ENCODE data around the gene CEP170B. TPM values are rescaled to one million over a fixed set of nuclear protein-coding genes. Genes with fewer than 3 reads are reported as not detected.

The CEP170B gene
- total RNA-seq, 1 donor from 2014 or later, result 5.0 TPM

DNA sequence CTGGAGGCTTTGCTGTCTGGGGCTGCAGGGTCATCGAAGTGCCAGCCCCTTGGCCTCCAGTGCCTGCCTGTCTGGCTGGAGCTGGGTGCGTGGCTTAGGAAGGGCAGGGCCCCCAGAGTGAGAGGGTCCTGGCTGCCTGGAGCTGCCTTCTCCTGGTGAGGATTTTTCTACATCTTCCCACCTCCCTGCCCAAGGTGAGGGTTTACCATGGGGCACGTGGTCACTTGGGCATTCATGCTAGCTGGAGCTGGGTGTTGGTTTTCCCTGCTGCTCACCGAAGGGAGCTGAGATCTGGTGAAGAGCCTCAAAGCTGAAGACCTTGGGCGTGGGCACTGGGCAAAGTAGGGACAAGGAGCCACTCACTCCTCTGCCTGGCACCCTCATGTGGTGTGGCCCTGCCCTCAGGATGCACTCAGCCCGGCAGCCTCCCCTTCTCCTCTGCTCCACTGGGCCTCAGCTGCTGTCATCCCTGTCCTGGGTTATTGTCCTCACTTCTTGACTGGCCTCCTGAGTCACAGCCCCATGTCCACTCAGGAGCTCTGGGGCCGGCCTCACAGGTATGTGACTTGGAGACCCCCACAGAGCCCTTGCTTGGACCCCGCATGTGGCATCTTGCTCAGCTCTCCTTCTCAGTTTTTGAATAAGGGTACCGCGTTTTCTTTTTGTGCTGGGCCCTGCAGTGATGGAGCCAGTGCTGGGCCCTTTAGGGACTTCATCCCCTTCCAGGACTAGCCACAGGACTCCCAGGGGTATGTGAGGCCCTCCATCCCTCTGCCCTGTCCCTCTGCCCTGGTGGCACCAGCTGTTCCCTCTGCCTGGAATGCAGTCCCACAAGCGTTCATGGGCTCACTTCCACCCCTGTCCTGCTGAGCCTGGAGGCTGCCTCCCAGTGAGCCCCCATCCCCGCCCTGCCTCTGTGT lies 1.6 kb downstream of the CEP170B start:
- intact Hi-C loops (cut with micrococcal nuclease), result loop anchor here (5.0 kb wide), 1 partner anchor 99 kb away; no protein-coding TSS in a partner anchor

- intact Hi-C loops (cut with micrococcal nuclease), result loop anchor here (5.0 kb wide), 1 partner anchor 100 kb away; no protein-coding TSS in a partner anchor
Measured at GRCh38 chr14:104867371-104868059, 2.4 kb downstream of the CEP170B start.

- intact Hi-C loops (cut with micrococcal nuclease), result loop anchor here (5.0 kb wide), 1 partner anchor 101 kb away; no protein-coding TSS in a partner anchor
Measured at GRCh38 chr14:104868060-104868740, 3.1 kb downstream of the CEP170B start.

DNA sequence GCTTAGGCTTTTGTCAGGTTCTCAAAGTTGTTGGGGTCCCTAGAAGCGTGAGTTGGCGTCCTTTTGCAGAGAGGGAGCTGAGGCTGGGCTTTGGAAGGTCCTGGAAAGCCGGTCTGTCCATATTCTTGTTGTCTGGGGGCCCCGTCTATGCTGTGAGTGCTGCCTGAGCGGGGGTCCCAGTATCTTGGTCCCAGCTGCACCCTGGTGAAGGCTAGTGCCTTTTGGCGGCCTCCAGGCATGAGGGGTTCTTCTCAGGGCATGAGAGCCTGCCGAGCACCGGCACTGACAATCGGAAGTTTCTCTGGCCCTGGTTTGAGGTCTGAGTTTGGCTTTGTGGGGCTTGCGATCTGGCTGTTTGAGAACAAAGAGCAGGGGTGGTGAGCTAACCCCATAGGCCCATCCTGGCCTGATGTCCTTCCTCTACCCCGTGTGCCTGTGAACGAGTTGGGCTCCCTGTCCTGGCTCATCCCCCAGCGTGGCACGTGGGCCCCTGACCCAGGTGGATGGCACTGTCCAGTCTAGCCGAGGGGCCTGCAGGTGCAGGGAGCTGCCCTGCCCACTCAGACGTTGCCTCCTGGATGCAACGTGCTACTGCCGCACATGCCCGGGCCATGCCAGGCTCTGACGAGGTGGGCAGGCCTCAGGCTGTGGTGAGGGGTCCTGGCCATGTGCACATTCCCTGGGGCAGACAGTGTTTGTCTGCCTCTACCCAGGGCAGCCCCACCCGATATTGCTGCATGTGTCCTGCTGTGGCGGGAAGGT lies 3.9 kb downstream of the CEP170B start:
- intact Hi-C loops (cut with micrococcal nuclease), result loop anchor here (5.0 kb wide), 1 partner anchor 102 kb away; no protein-coding TSS in a partner anchor

DNA sequence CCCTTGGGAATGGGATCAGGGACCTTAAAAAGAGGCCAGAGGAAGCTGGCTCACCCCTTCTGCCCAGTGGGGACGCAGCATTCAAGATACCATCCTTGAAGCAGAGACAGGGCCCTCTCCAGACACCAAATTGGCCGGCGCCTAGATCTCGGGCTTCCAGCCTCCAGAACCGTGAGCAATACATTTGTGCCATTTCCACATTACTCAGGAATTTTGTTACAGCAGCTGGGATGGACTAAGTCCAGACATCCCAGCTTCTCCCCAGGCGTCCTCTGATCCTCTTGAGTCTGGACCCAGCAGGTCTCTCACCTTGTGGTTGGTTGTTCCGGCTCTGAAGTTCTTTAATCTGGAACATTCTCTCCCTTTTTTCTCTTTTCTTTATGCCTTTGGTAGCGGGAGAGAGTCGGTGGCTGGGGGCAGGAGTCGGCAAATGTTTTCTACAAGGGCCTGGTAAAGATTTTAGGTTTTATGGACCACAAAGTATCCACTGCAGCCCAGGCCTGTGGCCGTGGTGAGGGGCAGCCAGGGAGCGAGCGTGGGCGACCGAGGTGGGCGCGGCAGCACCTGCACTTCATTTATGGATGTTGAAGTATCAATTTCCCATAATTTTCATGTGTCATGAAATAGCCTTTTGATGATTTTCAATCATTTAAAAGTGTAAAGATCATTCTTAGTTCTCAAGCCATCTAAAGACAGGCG lies 4.8 kb downstream of the CEP170B start:
- intact Hi-C loops (cut with micrococcal nuclease), result loop anchor here (5.0 kb wide), 1 partner anchor 103 kb away; no protein-coding TSS in a partner anchor

GRCh38 chr14:104870368-104871144 lies 5.5 kb downstream of the CEP170B start:
- intact Hi-C loops (cut with micrococcal nuclease), result no loop called here

- intact Hi-C loops (cut with micrococcal nuclease), result no loop called here
Measured at GRCh38 chr14:104871145-104871655, 6.1 kb downstream of the CEP170B start.

- intact Hi-C loops (cut with micrococcal nuclease), result no loop called here
Measured at GRCh38 chr14:104871656-104872468, 6.8 kb downstream of the CEP170B start.

DNA sequence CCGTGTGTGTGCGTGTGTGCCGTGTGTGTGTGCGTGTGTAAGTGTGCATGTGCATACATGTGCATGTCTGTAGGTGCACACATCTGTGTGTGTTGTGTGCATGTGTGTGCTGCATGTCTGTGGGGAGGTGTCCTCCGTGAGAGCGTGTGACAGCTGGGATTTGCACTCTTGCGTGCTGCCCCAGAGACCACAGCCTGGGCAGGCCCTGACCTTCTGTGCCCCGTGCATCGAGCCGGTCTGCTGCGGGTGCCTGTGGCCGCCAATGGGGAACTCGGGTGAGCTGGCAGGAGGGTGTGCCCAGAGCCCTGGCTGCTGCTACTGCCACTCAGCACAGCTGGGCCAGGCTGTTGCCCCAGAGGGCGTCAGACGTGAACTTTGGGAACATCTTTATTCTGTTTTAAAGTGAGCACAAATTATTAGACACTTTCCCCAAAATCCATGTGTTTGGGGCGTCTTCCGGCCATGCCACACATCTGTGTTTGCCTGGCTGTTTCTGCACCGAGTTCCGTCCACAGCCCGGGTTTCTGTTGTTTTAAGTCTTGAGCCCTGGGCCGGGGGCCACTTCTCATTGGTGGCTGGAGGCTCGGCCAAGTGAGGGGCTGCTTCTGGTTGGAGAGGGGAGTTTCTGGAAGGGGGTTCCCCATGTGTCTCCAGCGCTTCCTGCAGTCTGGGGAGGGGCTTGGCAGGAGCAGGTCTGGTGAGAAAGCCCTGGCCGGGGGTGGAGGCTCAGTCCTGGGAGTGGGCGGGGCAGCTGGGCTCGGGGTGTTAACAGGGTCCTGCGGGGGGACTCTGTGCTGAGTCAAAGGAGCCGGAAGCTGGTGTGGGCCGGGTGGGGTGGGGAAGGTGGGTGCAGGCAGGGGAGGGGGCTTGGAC lies 7.6 kb downstream of the CEP170B start:
- intact Hi-C loops (cut with micrococcal nuclease), result no loop called here

- intact Hi-C loops (cut with micrococcal nuclease), result no loop called here
Measured at GRCh38 chr14:104873380-104874055, 8.4 kb downstream of the CEP170B start.

GRCh38 chr14:104874110-104874531 lies 9.1 kb downstream of the CEP170B start:
- intact Hi-C loops (cut with micrococcal nuclease), result no loop called here

DNA sequence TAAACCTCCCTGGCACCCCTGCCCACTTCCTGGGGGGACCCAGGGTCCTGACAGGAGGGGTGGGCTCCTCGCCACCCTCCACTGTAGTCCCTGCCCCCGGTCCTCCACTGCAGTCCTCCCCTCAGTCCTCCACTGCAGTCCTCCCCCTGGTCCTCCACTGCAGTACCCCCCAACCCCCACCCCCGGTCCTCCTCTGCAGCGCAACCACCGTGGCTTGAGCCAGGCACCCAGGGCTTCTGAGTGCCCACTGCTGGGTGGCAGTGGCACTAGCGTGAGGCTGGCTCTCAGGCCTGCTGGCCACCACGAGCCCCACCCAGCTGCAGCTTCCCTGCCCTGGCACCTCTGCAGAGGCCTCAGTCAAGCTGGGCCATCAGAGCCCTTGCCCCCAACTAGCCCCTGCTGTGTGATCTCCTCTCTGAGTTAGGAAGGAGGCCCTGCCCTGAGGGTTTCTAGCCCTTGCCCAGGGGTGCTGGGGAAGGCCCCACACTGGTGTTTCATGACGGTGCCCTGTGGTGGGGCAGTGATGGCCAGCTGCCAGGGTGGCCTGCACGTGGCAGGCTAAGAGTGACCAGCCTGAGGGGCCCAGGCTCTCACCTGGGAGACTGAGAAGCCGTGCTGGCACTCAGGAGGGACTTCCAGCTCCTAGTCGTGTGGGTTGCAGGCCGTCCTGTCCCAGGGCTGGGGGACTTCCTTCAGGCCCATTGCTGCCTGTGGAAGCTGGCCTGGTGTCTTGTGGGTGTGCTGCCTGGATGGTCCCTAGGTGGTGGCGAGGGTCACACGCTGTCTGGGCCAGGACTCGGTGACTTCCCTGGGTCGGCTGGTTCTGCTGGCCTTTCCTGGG lies 9.7 kb downstream of the CEP170B start:
- intact Hi-C loops (cut with micrococcal nuclease), result no loop called here

- intact Hi-C loops (cut with micrococcal nuclease), result no loop called here
Measured at GRCh38 chr14:104875412-104875751, 10.3 kb downstream of the CEP170B start.

- intact Hi-C loops (cut with micrococcal nuclease), result loop anchor here (1.0 to 2.0 kb wide), 8 partner anchors 11 to 615 kb away; partner anchors contain the start of genes CEP170B, INF2, TEDC1 and ZBTB42
Measured at GRCh38 chr14:104875811-104876210, 10.7 kb downstream of the CEP170B start.

DNA sequence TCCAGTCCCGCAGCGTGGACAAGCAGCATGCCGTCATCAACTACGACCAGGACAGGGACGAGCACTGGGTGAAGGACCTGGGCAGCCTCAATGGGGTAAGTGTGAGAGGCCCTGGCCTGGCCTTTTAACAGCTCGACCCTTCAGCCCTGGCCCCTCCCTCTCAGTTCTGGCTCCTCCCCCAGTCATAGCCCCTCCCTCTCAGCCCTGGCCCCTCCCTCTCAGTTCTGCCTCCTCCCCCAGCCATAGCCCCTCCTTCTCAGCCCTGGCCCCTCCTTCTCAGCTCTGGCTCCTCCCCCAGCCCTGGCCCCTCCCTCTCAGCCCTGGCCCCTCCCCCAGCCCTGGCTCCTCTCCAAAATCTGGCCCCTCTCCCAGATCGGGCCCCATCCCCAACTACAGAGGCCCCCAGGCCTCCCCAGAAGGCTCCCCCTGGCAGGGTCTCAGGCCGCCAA lies 11.2 kb downstream of the CEP170B start:
- intact Hi-C loops (cut with micrococcal nuclease), result loop anchor here (1.0 to 2.0 kb wide), 8 partner anchors 11 to 615 kb away; partner anchors contain the start of genes CEP170B, INF2, TEDC1 and ZBTB42
